AG09319 (cell line): ENCODE measurements around the gene EHBP1.

Source experiments
- DNase-seq: peaks from one replicate; pipeline ENCODE4 v3.0.0-alpha.2; 2010; ENCODE audit warnings: low read depth; ENCODE audit errors: extremely low read depth
- CTCF ChIP-seq: IDR thresholded peaks from 2 replicates; pipeline ENCODE4 v1.5.1; 2011; ENCODE audit warnings: low read depth, mild to moderate bottlenecking, inconsistent platforms, low read length, moderate library complexity

The EHBP1 gene

GRCh38 chr2:62817995-62818713, 112.6 kb downstream of the EHBP1 start:
- TF ChIP-seq CTCF: no peak
- DNase-seq: no peak

DNA sequence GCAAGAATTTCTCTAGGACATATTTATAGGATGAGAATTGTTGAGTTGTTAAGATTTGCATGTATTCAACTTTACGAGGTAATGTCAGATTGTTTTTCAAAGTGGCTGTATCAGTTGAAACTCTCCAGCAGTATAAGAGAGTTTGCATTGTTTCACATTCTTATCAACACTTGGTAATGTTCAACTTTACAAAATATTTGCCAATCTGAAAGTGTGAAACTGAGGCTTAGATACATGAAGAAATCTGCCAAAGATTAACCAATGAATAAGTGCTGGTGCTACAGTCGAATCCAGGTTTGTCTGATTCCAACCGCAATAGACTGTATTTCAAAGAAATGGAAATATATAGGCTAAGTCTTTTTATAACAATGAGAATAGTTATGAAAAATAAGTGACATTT, 117.0 kb downstream of the EHBP1 start:
- no peak for DNase-seq
- TF ChIP-seq CTCF: no peak

- no peak for DNase-seq
- TF ChIP-seq CTCF: no peak
Observed at GRCh38 chr2:62824388-62824787, 118.9 kb downstream of the EHBP1 start.

DNA sequence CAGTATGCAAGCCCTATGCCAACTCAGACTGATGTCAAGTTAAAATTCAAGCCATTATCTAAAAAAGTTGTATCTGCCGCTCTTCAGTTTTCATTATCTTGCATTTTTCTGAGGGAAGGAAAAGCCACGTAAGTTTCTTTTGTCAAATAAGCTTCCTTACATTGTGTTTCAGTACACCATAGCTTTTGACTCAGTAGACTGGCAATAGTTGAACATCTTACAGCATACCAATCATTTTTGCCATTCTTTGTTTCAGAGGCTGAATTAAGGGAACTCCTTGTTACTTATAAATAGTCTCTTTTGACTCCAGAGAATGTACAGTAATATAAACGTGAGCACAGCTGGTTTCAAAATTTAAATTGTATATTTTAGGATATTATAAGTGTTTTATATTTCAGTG, 120.6 kb downstream of the EHBP1 start:
- no peak for DNase-seq
- TF ChIP-seq CTCF: no peak

DNA sequence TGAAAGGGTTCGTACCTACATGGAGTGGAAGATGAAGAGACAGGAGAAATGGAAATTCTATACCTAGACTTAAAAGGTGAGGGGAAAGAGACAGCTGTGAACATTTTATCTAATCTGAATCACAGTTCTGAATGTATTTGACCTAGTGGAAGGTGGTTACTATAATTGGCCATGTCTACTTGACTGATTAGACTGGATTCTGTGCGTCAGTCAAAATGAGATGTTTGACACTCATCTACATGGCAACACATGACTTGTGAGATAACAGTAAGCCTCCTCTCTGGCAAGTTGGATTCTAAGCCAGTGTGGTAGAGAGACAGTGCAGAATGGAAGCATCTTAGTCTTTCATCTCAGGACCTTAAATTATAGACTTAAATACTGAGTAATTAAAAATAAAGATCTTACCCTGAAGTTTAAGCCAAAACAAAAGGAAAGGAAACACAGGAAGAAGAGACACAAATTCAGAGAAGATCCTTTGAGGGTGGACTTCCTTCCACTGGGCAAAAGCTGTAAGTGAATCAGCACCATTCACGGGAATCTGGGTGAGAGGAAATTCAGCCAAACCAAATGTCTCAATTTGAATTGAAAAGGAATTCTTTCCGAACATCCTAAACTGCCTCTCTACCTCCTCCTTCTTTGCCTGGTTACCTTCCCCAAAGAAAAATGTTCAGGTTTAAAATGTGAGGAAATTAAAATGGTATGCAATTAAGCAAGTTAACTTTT, 121.6 kb downstream of the EHBP1 start:
- no peak for DNase-seq
- TF ChIP-seq CTCF: no peak

DNA sequence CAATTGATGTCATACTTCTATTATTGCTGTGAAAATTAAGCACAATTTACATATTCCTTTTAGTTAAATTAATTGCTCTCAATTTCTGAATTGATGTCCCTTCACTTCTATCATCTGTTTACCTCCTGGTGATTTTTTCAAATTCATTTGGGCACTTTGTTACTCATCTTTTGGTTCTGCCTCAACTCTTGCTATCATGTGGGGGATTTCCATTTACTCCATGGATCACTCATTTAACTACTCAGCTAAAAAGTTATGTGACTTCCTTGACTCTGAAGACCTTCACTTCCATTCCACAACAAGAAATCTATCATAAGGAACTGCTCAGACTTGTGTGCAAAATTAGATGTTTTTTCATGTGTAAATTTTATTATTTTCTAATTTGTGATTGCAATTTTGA, 126.2 kb downstream of the EHBP1 start:
- no peak for DNase-seq
- no peak for TF ChIP-seq CTCF

GRCh38 chr2:62844311-62845090, 139.0 kb downstream of the EHBP1 start:
- no peak for DNase-seq
- no peak for TF ChIP-seq CTCF
